Choroid plexus epithelial cell (primary cell): ENCODE data around the gene HTT.

Source experiments
- DNase-seq: peaks from one replicate; pipeline ENCODE4 v3.0.0-alpha.2; 2010; ENCODE audit warnings: low read depth
- H3K4me3 ChIP-seq: 2 replicates; pipeline ENCODE4 v1.5.1; 2011; ENCODE audit warnings: low read depth, mild to moderate bottlenecking, control low read depth, low read length, moderate library complexity
- CTCF ChIP-seq: conservative IDR thresholded peaks from 2 replicates; pipeline ENCODE4 v1.5.1; 2011; ENCODE audit warnings: low read depth, mild to moderate bottlenecking, control low read depth, inconsistent platforms, low read length, moderate library complexity

HTT gene

DNA sequence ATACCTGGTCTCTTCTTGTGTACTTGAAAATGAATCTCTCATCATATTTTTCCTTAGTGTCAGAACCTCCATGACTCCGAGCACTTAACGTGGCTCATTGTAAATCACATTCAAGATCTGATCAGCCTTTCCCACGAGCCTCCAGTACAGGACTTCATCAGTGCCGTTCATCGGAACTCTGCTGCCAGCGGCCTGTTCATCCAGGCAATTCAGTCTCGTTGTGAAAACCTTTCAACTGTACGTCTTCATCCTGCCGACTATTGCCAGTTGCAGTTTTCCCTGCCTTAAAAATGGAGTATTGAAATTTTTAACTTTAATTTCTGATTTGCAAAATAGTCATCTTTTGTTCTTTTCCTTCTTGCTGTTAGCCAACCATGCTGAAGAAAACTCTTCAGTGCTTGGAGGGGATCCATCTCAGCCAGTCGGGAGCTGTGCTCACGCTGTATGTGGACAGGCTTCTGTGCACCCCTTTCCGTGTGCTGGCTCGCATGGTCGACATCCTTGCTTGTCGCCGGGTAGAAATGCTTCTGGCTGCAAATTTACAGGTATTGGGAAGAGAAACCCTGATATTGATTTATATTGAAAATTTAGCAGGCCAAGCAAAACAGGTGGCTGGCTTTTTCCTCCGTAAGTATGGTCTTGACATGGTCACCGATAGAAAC, 132.1 kb downstream of the HTT start:
- no peak for TF ChIP-seq CTCF
- no peak overlapping the region for H3K4me3 ChIP-seq
- no peak for DNase-seq

DNA sequence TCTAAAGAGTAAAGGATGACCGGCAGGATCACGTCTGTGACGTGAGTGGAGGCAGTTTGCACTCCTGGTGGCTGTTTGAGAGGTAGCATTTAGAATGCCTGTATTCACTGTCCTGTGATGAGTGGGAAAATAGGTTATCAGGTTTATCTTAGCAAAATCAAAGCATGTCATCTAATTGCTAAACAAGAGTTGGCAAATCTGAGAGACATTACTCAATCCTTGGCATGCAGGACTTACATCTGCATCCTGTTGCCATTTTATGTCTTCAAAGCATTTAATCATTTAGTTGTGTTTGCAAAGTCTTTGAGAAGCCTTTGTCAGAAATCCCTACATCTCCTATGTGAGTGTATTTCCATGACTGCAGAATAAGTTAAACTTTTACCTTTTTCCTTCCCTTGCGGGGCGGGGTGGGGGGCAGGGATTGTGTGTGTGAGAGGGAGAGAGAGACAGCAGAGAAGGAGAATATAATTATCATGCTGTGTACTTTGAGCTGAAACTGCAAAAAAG, 133.1 kb downstream of the HTT start:
- TF ChIP-seq CTCF: peak; percentile 23
- H3K4me3 ChIP-seq: no peak overlapping the region
- peak; percentile 31 for DNase-seq

GRCh38 chr4:3208826-3209225, 134.3 kb downstream of the HTT start:
- no peak overlapping the region for H3K4me3 ChIP-seq
- TF ChIP-seq CTCF: no peak
- no peak for DNase-seq

DNA sequence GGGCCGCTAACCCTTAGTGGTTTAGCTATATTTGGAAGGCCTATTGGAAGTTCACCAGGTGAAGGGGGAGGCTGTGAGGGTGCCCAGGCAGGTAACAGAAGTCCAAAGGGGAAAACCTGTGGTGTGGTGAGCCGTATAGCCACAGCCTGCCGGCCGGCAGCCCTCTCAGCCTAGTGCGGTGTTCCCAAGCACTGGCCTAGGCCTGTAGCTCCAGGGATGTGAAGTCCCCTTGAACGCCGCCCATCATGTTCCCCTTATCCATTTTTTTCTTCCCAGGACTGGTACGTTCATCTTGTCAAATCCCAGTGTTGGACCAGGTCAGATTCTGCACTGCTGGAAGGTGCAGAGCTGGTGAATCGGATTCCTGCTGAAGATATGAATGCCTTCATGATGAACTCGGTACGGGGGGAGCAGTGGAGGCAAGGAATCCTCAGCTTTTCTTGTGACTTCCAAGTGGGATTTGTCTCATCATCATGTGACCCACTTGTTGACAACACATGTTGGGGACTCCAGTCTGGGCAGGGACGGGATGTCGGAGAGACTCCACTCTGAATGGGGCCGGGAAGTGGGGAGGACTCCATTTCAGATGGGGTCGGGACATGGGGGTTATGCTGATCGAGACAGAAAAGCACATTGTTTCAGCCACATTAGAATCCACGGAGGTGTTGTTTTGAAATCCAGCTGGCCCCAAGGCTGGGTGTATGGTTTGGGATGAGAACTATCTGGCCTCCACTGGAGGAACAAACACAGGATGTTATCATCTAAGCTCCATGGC, 135.3 kb downstream of the HTT start:
- no peak for DNase-seq
- no peak overlapping the region for H3K4me3 ChIP-seq
- no peak for TF ChIP-seq CTCF

DNA sequence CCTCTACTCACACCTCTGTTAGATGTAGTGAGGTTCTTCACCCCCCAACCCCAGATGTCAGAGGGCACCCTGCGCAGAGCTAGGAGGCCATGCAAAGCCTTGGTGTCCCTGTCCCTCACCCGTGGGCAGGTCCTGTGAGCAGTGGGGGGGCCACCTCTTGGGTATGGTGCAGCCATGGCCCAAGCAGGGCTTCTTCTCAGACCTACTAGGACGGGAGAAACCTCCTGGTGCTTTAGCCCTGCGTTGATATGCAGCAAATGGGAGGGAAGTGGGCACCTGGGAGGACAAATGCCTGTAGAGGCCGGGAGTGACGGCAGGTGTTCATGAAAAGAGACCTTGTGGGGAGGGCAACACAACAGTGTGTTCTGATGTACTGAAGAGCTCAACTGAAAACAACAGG, 136.0 kb downstream of the HTT start:
- DNase-seq: no peak
- no peak overlapping the region for H3K4me3 ChIP-seq
- TF ChIP-seq CTCF: no peak

DNA sequence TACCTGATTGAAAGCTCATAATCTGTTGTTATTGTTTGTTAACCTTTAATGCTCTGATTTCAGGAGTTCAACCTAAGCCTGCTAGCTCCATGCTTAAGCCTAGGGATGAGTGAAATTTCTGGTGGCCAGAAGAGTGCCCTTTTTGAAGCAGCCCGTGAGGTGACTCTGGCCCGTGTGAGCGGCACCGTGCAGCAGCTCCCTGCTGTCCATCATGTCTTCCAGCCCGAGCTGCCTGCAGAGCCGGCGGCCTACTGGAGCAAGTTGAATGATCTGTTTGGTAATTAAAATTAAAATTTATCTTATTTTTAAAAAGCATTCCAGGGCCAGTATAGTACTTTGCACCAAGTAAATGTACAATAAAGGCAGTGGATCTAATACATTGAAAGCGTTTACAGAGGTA, 137.4 kb downstream of the HTT start:
- H3K4me3 ChIP-seq: no peak overlapping the region
- no peak for DNase-seq
- TF ChIP-seq CTCF: no peak
